ENCODE data around the gene HGFAC.

- TF ChIP-seq CTCF (CRISPR knock-in tag; IDR thresholded peaks at IDR 0.05) (no peak), RAD21 (CRISPR knock-in tag; IDR thresholded peaks at IDR 0.05) (no peak), EP300 (IDR thresholded peaks at IDR 0.05; ENCODE audit: low read depth in 2 of 2, low read length in 2 of 2) (no peak), EP300 (CRISPR knock-in tag; IDR thresholded peaks at IDR 0.05; ENCODE audit: borderline replicate concordance) (no peak), NFIC (IDR thresholded peaks at IDR 0.05; ENCODE audit: low read length) (no peak), IKZF1 (IDR thresholded peaks at IDR 0.05) (no peak), PTBP1 (IDR thresholded peaks at IDR 0.05; ENCODE audit: low read depth, low read length, poor library complexity, severe bottlenecking) (no peak), TIGD3 (CRISPR knock-in tag; IDR thresholded peaks at IDR 0.05; ENCODE audit: borderline replicate concordance) (no peak), CHD2 (IDR thresholded peaks at IDR 0.05; ENCODE audit: low read depth, low read length) (no peak)
- TF ChIP-seq, protein P1, sequence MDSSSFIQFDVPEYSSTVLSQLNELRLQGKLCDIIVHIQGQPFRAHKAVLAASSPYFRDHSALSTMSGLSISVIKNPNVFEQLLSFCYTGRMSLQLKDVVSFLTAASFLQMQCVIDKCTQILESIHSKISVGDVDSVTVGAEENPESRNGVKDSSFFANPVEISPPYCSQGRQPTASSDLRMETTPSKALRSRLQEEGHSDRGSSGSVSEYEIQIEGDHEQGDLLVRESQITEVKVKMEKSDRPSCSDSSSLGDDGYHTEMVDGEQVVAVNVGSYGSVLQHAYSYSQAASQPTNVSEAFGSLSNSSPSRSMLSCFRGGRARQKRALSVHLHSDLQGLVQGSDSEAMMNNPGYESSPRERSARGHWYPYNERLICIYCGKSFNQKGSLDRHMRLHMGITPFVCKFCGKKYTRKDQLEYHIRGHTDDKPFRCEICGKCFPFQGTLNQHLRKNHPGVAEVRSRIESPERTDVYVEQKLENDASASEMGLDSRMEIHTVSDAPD (CRISPR knock-in tag; IDR thresholded peaks at IDR 0.05), result no peak
- TF ChIP-seq, protein P2, sequence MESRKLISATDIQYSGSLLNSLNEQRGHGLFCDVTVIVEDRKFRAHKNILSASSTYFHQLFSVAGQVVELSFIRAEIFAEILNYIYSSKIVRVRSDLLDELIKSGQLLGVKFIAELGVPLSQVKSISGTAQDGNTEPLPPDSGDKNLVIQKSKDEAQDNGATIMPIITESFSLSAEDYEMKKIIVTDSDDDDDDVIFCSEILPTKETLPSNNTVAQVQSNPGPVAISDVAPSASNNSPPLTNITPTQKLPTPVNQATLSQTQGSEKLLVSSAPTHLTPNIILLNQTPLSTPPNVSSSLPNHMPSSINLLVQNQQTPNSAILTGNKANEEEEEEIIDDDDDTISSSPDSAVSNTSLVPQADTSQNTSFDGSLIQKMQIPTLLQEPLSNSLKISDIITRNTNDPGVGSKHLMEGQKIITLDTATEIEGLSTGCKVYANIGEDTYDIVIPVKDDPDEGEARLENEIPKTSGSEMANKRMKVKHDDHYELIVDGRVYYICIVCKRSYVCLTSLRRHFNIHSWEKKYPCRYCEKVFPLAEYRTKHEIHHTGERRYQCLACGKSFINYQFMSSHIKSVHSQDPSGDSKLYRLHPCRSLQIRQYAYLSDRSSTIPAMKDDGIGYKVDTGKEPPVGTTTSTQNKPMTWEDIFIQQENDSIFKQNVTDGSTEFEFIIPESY (CRISPR knock-in tag; IDR thresholded peaks at IDR 0.05), result no peak
These were observed 37.2 kb upstream of the HGFAC start for GRCh38 chr4:3404546-3404945.

Measured in HepG2 (cell line).